ENCODE data around the gene ARPP21. TPM values are rescaled to one million over a fixed set of nuclear protein-coding genes. Genes with fewer than 3 reads are reported as not detected.

ARPP21 gene
- total RNA-seq, 4 donors from 2014 or later = not detected

DNA sequence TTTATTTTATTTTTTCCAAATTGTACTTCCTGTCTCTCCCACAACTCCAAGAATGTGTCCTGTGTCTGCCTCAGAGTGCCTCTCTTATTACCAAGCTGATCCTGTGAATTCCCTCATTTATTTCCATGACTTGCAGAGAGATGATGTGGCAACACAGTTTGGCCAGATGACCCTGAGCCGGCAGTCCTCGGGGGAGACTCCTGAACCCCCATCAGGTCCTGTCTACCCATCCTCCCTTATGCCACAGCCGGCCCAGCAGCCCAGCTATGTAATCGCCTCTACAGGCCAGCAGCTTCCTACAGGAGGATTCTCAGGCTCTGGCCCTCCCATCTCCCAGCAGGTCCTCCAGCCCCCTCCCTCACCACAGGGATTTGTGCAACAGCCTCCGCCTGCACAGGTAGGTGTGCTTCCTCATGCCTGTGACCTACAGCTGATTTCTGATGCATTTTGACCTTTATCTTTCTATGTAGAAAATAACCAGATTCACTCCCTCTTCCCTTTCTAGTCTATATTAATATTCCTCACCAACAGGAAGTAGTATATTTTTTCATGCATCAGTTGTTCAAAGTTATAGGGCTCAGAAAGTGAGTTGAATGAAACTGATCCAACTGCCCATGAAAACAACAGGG is 100.0 kb downstream of the ARPP21 start:
- 56 to 71% methylated on average over 5 of the region's 5 CpGs for WGBS, 2 donors
- Histone ChIP-seq H3K4me3 (no peak overlapping the region), H3K9me3 (no peaks in the 10 kb centered on the region), H3K27ac (no peak overlapping the region), H3K4me1 (no peaks in the 10 kb centered on the region), H3K27me3 (peaks cover 0 to 4% (median 0%) of the 10 kb centered on the region in 4 donors), H3K36me3 (no peaks in the 10 kb centered on the region)
- TF ChIP-seq CTCF (IDR thresholded peaks at IDR 0.05) (no peak), POLR2A (IDR thresholded peaks at IDR 0.05) (no peak)
- no peak for DNase-seq
- intact Hi-C loops (cut with DNase I) = no loop called here

DNA sequence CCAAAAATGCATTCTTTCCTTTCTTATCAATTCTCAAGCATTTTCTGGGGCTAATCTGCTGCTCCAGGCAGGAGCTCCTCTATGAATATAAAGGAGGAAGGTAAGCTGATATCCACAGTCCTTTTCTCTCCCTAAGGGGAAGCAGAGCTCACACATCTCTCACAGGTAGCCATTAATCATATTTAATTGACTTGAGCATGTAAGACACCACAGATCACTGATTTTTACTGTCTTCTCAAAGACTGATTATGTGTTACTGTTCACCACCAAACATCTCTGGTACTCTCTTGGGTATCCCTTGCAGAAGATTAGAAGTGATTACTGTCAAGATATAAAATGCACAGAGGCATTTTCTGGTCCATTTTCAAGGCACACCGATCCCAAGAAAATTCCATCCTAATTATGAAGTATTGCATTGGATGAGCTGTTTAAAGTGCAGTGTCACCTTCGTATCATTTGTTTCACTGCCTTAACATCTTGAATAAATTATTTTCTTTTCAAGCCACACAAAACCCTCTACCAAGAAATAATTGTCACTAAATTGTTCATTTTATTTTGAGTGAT is 100.7 kb downstream of the ARPP21 start:
- no peaks in the 10 kb centered on the region for H3K36me3 ChIP-seq
- DNase-seq = no peak
- TF ChIP-seq POLR2A (IDR thresholded peaks at IDR 0.05) = no peak
- TF ChIP-seq CTCF (IDR thresholded peaks at IDR 0.05) = no peak
- H3K27ac ChIP-seq = no peak overlapping the region
- H3K4me1 ChIP-seq = no peaks in the 10 kb centered on the region
- WGBS, 2 donors = 62 to 75% methylated on average over 2 of the region's 2 CpGs
- intact Hi-C loops (cut with DNase I) = no loop called here
- H3K4me3 ChIP-seq = no peak overlapping the region
- H3K27me3 ChIP-seq = peaks cover 0 to 4% (median 0%) of the 10 kb centered on the region in 4 donors
- H3K9me3 ChIP-seq = no peaks in the 10 kb centered on the region

DNA sequence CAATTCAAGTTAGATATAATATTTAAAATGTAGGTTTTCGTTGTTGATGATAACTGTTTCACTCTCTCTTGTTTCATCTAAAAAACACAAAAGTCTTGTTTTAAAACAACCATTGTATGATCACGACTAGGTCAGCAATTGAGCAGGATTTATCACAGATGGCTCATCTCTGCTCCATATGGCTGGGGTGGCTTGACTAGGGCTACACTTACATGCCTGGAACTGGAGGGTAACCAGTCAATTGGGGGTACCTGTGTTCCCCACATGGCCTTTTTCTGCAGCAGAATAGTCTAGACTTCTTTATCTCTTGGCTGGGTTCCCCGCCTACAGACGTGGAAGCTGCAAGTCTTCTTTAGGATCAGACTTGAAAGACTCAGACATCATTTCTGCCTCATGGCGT is 103.9 kb downstream of the ARPP21 start:
- H3K27me3 ChIP-seq = no peaks in the 10 kb centered on the region
- H3K36me3 ChIP-seq = no peaks in the 10 kb centered on the region
- no peak for DNase-seq
- H3K4me3 ChIP-seq = no peak overlapping the region
- no peak overlapping the region for H3K27ac ChIP-seq
- intact Hi-C loops (cut with DNase I) = no loop called here
- 79 to 86% methylated on average over 5 of the region's 5 CpGs for WGBS, 2 donors
- TF ChIP-seq CTCF (IDR thresholded peaks at IDR 0.05) (no peak), POLR2A (IDR thresholded peaks at IDR 0.05) (no peak)
- no peaks in the 10 kb centered on the region for H3K9me3 ChIP-seq
- H3K4me1 ChIP-seq = no peaks in the 10 kb centered on the region

GRCh38 chr3:35744419-35744818 is 105.1 kb downstream of the ARPP21 start:
- Histone ChIP-seq H3K9me3 (no peaks in the 10 kb centered on the region), H3K4me1 (no peaks in the 10 kb centered on the region), H3K36me3 (no peaks in the 10 kb centered on the region), H3K4me3 (no peak overlapping the region), H3K27me3 (no peaks in the 10 kb centered on the region), H3K27ac (no peak overlapping the region)
- no peak for TF ChIP-seq POLR2A (IDR thresholded peaks at IDR 0.05)
- TF ChIP-seq CTCF (IDR thresholded peaks at IDR 0.05) = no peak
- intact Hi-C loops (cut with DNase I) = no loop called here
- WGBS, 2 donors = 33 to 52% methylated on average over 7 to 8 of the region's 10 CpGs
- DNase-seq = no peak

DNA sequence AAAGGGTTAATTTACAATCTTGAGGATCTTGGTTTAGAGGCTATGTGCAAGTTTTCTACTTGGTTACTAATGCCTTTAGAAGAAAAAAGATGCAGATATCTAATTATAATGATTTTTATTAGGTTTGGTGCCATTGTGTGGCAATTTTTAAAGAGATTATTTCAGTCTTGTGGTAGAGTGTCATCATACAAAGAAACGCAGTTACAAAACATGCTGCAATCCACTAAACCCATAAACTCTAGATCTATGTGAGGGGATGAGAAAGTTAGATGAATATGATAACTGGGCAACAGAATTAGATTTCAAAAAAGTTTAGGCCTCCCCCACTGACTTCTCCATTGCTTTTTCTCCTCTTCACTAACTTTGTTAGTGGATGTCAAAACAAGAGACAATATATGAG is 106.0 kb downstream of the ARPP21 start:
- TF ChIP-seq POLR2A (IDR thresholded peaks at IDR 0.05) (no peak), CTCF (IDR thresholded peaks at IDR 0.05) (no peak)
- no peaks in the 10 kb centered on the region for H3K27me3 ChIP-seq
- H3K27ac ChIP-seq = no peak overlapping the region
- H3K36me3 ChIP-seq = no peaks in the 10 kb centered on the region
- DNase-seq = no peak
- H3K4me3 ChIP-seq = no peak overlapping the region
- H3K9me3 ChIP-seq = no peaks in the 10 kb centered on the region
- no peaks in the 10 kb centered on the region for H3K4me1 ChIP-seq
- intact Hi-C loops (cut with DNase I) = no loop called here
- WGBS, 2 donors = 77 to 85% methylated on average over 1 of the region's 1 CpG

Data from esophagus squamous epithelium (tissue), 5 donors.